Erythroblast (primary cell): ENCODE data around the gene PLEKHF1.
A peak's percentile ranks its signal among the peaks of the same experiment; 100 is the strongest.
"Not testable (repeated sequence)": the region's sequence is repeated elsewhere in the genome, so short reads cannot be mapped to it uniquely, and the experiment has no call there.

Experiments used
- DNase-seq, 2 experiments: peaks; one replicate each; lab custom pipeline; 2025; lab: John Stamatoyannopoulos, UW
- GATA1 ChIP-seq: IDR thresholded peaks from 2 replicates; pipeline ENCODE4 v1.6.1; 2011; ENCODE audit warnings: low read depth, mild to moderate bottlenecking, control low read depth, low read length, moderate library complexity
- POLR2A ChIP-seq: IDR thresholded peaks from 2 replicates; pipeline ENCODE4 v1.6.1; 2011; ENCODE audit warnings: mild to moderate bottlenecking, low read length

The PLEKHF1 gene

GRCh38 chr19:29702963-29703320 is 37.7 kb downstream of the PLEKHF1 start:
- no peak for TF ChIP-seq GATA1
- no peak for TF ChIP-seq POLR2A

GRCh38 chr19:29704562-29705558 is 39.6 kb downstream of the PLEKHF1 start:
- TF ChIP-seq POLR2A: no peak
- TF ChIP-seq GATA1: no peak
- DNase-seq: no peak

More at GRCh38 chr19:29702963-29703320, 37.7 kb downstream of the PLEKHF1 start:
- no peak for DNase-seq

- TF ChIP-seq POLR2A (no peak), GATA1 (no peak)
- DNase-seq: no peak
These were observed 40.4 kb downstream of the PLEKHF1 start for GRCh38 chr19:29705706-29706105.

- no peak for DNase-seq
- no peak for TF ChIP-seq GATA1
- TF ChIP-seq POLR2A: no peak
These were observed 41.4 kb downstream of the PLEKHF1 start for GRCh38 chr19:29706635-29707034.

GRCh38 chr19:29708554-29709439 is 43.5 kb downstream of the PLEKHF1 start:
- DNase-seq: no peak

GRCh38 chr19:29709440-29709798 is 44.2 kb downstream of the PLEKHF1 start:
- DNase-seq: not testable (repeated sequence)

More at GRCh38 chr19:29708554-29709439, 43.5 kb downstream of the PLEKHF1 start:
- TF ChIP-seq GATA1 (no peak), POLR2A (no peak)

GRCh38 chr19:29711584-29712132 is 46.4 kb downstream of the PLEKHF1 start:
- TF ChIP-seq POLR2A: no peak
- TF ChIP-seq GATA1: no peak
- no peak for DNase-seq

- TF ChIP-seq GATA1: no peak
- TF ChIP-seq POLR2A: no peak
- no peak for DNase-seq
These were observed 47.7 kb downstream of the PLEKHF1 start for GRCh38 chr19:29712744-29713516.

GRCh38 chr19:29714371-29714952 is 49.2 kb downstream of the PLEKHF1 start:
- peak; percentile 33 to 39 for DNase-seq
- no peak for TF ChIP-seq POLR2A
- TF ChIP-seq GATA1: no peak

GRCh38 chr19:29714953-29715700 is 49.9 kb downstream of the PLEKHF1 start, which contains the start of gene C19orf12:
Gene C19orf12, minus strand, starts transcription at chr19:29715261. Its CDS starts 6,848 bp downstream, at chr19:29708413.
- DNase-seq: peak; percentile 63 to 65
- TF ChIP-seq POLR2A (peak; percentile 66), GATA1 (no peak)

- TF ChIP-seq POLR2A (no peak), GATA1 (no peak)
- peak; percentile 40 to 47 for DNase-seq
These were observed 50.7 kb downstream of the PLEKHF1 start for GRCh38 chr19:29715701-29716581.
